ENCODE data around the gene PEX10. TPM values are rescaled to one million over a fixed set of nuclear protein-coding genes. Genes with fewer than 3 reads are reported as not detected.
A peak's percentile ranks its signal among the peaks of the same experiment; 100 is the strongest.

The PEX10 gene
- total RNA-seq, 1 donor from 2014 or later, result 15.8 TPM

DNA sequence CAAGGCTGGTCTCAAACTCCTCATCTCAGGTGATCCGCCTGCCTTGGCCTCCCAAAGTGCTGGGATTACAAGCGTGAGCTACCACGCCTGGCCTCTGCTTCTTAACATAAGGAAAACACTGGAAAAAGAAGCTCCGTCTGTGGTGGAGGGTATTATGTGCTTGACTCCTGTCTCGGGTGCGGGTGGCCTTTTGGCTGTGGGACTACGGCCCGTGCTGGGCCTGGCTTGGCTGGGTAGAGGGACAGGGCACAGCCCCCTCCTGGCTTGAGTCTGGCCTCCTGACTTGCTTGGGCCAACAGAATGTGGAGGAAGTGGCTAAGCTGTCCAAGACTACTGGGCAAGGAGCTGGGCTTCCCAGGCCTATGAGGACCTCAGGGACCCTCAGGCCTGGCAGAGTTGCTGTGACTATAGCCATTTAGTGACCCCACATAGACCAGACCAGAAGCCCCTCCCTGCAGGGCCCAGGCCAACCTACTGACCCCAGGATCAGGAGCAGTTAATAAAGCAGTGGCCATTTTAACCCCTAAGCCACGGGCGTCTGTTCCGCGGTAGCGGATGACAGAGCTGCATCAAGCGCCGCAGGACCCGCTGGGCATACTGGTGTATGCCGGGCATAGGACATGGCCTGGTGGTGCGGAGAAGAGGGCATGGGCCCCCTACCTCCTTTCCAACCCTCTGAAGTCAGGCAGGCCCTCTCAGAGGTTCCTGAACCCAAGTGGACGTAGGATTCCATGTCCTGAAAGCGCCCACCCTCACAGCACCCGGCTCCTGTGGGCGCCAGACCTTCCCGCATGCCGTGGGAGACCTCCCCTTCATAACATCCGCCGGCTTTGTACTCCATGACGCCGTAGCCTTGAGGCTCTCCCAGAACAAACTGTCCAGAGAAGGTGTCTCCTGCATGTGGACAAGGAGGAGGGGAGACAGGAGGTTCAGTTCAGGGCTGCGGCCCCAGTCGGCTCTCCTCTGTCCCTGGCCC, 25.4 kb downstream of the PEX10 start:
- DNase-seq, result no peak

DNA sequence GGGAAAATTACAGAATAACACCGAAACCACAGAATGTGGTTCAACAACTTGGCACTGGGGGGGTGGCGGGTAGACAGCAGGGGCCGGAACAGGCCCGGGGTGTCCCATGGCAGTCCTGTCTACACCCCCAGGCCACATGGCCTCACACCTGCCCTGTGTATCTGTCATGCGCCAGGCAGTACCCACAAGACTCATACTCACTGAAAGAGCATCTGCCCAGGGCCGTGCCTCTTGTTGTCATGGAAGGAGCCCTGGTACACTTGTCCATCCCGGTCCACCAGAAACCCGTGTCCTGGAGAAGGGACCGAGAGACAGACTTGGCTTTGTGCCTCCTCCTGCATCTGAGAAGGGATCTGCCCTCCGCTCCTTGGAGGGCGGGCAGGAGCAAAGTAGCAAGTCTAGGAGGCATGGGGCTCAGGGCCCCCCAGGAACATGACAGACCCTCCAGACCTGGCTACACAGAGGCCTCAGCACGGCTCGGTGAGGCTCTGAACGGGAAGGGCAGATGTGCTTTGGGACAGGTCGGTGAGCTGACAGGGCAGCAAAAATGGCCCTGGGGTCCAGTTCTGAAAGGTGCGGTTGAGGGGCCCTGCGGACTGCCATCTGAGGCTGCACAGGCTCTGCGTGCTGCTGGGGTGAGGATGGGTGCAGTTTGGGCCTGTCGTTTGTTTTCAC, 26.6 kb downstream of the PEX10 start:
- no peak for DNase-seq

DNA sequence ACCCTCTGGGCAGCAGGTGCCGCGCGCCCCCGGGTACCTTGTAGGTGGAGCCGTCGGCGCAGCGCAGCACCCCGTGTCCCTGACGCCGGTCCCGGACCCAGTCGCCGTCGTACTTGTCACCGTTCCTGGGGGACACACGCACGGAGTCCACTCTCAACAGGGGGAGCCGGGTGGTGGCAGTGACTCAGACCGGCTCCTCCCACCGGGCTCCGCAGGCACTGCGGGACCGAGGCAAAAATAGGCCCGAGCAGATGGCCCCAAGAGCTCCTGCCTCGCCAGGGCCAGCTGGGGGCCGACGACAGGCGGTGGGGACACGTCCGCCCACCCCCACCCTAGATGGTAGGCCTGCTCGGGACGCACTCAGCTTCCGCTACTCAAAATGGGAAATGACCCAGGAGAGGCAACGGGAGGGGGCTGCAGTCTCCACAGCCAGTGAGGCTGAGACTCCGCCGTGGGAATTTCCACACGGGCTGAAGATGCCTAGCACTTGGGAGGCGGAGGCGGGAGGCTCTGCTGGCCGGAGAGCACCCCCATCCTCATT, 27.4 kb downstream of the PEX10 start:
- no peak for DNase-seq

DNA sequence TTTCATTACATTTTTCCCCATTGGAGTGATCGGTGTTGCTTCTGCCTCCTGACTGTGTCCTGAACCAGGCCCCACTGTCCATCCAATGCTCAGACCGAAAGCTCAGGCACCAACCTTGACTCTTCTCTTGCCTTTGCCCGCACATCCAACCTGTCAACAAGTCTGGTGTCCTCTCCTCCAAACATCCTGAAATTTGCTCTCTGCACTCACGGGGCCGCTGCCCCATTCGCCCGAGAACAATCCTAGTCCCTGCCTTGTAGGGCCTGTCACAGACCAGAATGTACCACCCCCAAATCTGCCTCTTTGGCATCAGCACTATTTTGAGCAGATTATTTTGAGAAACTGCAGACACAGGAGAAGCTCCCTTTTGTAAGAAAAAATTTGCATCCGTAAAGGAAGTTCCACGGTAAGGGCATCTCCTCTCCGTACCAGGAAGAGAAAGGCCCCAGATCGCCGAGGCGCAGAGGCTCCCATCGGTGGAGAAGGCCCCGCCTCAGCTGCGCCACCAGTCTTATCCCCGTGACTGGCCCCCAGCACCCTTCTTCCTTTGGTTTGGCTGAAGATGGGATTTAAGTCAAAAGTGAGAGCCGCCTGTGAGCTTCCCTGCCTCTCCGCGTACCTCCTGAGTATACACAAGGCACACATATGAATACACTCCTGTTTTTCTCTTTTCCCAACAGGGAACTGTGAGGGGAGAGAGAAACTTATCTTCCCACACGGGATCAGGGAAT, 28.1 kb downstream of the PEX10 start:
- no peak for DNase-seq

DNA sequence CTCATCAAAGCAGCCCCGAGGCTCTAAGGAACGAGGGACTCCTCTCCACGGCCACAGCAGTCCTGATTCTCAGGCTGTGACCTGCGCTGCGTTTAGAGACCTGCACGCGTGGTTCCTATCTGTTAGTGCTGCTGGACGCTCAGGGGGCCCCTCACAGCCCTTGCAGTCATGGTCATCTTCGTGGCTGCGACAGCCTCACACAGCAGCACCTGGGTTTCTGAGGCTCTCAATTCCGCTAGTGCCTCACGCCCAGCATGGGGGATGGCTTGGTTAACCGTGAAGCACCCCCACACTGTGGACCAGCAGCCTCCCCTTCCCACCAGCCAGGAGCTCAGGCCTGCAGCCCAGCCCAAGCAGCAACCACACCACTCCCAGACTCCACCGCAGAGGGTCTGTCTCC, 28.8 kb downstream of the PEX10 start:
- no peak for DNase-seq

DNA sequence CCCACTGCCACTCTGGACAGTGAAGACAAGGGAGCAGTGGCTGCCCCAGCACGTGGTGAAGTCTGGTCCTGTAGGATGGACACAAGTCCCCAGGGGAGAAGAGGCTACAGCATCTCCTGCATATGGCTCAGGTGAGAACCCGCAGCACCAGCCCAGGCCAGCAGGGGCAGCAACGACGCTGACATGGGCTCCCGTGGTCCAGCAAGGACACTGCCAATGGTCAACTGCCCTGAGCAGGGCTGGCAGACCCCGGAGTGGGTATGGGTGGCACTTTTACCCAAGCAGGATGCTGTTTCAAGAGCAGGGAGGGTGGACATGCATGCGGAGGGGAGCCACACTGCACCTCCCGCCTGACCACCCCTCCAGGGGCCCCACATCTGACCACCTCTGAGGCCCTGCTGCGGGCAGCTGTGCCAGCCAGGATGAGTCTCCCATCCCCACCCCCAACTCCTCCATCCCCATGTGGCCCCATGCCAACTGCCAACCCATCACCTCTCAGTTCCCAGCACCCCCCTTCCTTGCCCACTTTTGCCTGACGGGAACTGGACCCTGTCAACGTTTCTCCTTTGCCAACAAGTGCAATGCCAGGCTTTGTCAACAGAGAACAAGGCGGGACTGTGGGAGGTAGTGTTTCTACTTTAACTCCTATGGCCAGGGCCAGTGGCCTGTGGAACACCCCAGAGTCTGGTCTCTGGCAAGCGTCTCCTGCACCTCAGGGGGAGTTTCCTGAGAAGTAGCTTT, 29.6 kb downstream of the PEX10 start:
- no peak for DNase-seq

DNA sequence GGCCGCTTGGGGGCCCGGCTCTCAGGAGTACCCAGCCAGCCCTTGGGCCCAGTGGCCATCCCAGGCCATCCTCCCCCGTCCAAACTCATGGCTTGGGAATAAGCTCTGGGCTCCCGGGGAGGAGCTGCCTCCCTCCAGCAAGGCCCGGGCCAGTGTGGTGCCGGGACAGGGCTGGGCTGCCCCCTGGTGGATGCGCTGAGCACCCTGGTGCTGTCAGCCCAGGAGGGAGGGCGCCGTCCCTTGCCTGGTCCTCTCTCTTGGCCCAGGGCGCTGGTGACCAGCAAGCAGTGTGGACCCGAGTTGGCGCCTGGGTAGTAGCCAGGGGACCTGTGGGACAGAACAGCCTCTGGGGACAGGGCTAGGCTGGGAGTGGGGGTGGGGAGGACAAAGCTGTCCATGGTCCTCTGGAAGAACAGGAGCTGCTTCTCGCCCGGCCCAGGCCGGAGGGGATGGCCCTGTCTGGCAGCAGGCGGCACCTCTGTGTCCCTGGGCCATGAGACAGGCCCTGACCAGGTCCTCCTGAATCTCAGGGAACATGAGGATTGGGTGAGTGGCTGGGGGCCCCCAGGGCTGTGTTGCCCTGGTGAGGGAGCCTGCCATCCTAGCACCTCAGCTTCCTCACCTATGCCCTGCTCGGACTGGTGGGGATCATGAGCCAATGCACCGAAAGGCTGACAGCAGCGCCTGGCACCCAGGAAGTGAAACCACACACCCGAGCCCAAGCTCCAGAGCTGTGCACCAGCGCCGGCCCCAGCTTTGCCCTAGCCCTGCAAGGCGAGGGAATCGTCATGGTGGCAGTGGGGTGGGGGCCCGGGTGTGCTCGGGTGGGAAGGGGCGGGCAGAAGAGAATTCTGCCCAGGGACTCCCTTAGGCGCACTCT, 30.4 kb downstream of the PEX10 start:
- peak; percentile 52 for DNase-seq

DNA sequence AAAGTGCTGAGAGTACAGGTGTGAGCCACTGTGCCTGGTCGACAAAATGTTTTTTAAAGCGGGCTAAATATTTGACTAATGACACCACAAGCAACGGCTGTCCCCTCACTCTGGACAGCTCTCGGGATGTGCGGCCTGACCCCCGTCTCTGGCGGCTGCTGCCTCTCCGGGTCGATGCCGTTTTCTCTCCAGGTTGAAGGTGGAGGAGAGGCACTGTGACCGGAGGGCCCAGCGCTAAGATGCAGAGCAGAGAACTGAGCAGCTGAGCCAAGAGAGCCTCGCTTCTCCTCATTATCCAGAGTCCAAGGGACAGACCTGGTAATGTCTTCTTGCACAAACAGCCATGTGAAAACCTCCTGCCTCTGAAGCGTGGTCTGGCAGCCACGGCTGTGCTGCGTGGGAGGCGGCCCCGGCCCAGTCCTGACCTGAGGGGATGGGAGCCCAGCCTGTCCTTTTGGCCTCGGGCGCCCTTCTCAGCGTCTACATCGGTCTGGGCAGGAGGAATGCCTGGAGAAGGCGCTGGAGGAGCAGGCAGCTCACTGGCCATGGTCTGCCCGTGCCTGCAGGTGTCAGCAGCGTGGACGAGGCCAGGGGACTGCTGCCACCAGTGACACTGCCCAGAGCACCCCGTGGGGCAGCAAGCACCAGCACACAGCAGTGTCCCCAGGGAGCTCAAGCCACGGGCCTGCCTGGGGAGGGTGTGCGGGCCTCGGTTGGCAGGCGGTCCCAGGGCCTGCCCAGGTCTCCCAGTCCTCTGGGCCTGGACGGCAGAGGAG, 31.4 kb downstream of the PEX10 start:
- DNase-seq, result no peak

DNA sequence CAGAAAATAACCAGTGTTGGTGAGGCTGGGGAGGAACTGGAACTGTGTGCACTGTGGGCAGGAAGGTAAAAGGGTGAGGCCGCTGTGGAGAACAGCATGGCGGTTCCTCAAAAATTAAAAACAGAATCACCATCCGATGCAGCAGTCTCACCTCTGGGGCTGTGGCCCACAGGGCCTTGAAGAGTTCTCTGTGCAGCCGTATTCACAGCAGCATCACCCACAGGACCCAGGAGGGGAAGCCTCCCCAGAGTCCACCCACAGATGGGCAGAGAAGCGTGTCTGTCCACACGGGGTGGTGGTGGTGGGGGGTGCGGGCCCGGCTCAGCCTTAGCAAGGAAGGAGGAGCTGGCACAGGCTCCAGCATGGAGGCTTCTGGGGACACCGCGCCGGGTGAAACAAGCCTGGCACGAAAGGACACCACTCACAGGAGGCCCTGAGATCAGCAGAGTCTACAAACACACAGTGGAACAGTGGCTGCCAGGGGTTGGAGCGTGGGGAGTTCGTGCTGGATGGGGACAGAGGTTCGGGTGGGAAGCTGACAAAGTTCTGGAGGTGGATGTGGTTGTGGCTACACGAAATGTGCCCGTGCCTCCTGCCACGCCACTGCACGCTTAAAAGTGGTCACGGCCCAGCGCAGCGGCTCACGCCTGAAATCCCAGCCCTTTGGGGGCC, 32.5 kb downstream of the PEX10 start:
- no peak for DNase-seq

DNA sequence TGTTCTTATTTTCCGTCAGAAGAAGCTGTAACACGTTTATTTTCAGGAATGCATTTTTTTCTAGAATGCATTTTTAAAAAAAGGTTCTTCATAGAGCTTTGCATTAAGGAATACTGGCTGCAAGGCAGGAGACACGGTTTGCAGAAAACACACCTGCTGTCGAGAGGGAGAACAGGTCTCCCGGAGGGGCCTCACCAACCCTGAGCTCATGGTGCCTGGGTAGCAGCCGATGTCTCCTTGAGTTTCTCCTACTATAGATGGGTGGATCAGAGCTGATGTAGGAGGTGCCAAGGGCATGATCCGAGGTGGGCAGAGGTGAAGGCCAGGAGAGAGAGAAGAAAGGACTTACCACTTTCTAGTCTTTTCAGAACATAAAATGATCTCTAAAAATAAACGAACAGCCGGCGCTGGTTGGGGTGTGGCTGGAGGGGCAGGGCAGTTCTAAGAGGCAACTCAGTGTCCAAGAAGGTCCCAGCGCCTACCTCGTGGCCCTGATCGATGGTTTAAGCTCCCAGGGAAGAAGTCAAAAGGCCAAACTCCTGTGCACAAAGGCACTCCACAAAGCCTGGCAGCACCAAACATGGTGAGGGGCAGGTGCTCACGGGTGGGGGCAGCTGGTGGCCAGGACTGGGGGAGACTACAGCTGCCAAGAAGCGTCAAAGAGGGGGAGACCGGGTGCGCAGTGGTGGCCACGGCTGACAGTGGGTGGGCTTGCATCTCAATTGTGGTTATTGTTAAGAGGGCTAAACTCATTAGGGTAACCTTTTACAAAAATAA, 33.2 kb downstream of the PEX10 start:
- DNase-seq, result no peak

DNA sequence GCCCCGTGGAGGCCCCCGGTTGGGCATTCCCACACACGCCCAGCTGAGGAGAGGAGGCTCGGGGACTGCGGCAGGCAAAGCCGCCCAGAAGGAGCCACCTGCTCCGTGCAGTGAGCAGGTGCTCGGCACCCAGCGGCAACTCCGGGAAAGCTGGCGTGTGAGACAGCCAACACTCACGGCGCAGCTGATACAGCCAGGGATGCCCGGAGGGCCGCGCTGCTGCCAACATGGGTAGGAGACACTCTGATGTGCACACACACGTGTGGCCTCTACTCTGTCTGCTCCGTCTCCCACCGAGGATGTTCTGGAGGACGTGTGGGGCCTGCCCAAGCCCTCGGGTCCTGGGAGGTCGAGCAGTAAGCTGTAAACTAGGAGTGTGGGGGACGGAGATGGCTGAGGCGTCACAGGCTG, 33.9 kb downstream of the PEX10 start:
- no peak for DNase-seq

DNA sequence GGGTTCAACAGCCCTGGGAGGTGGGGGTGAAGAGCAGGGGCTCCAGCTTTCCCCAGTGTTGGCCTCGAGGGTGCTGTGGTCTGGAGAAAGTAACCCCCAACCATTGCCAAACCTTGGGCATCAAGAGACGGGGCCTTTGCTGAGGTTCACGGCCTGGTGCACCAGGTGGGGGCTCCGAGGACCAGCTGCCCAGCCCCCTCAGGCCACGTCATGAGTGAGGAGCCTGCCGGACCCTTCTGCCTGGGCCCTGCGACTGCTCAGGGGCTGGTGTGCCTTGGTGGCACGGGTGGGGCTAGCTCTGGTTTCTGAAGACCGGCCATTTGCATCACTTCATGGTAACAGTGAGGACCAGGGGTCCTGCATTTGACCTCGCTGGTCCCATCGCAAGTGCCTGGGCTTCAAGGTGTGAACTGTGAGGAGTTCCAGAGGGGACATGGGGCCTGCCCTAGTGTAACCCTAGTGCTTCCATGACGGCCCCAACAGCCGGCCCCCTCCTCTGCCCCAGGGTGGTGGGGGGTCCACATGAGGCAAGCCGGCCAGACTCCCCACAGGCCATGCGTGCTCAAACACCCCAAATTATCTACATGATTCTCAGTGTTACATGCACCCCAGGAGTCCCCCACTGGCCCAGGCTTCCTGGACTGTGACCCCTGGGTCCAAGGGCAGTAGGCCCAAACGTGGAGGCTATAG, 34.5 kb downstream of the PEX10 start:
- no peak for DNase-seq

DNA sequence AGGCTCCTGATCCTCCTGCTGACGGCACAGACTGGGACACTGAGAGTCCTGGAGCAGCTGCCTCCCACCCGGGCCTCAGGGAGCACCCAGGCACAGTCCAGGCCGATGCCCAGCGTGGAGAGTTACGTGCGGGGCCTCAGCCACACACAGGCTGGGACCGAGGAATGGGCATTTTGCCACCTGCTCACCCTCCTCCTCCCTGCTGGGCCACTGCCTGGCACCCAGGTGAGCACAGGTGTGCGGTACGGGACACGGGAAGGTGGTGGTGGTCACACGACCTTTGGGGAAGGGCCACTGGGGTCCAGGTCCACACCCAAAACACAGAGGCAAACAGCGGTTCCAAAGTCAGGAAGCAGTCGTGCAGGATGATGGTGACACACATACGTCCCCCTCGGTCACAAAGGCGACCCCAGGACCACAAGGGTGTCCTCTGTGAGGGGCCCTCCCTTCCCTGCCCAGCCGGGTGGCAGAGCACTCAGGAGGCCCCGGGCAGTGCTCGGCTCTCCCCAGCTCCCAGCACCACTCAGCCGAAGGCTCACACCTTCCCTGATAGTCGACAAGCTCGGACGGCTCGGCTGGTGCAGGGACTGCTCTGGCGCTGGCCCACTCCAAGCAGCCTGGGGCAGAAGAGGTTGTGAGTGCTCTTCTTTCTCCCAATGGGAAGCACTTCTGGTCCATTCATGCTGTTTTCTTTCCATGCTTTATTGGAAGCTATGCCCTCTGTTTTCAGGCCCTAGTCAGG, 35.3 kb downstream of the PEX10 start:
- no peak for DNase-seq

DNA sequence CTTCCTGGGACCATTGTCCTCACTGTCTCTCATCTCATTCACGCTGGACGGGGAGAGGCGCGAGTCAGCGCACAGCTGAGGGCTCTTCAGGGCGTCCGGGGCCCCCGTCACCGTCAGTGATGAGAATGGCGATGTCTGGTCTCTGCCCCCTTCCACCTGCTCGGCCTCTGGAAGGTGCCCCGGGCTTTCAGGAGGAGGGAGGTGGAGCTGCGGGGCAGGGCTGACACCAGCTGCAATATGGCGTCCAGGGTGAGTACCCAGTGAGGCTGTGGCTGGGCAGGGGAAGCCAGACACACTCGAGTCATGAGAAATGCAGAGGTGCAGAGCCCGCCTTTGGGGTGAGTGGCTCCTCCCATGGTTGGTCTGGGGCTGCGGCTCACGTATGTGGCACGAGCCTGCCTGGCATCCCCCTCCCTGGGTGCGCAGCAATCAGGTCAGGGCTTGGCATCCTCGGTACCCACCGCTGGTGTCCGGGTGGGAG, 36.1 kb downstream of the PEX10 start:
- no peak for DNase-seq

DNA sequence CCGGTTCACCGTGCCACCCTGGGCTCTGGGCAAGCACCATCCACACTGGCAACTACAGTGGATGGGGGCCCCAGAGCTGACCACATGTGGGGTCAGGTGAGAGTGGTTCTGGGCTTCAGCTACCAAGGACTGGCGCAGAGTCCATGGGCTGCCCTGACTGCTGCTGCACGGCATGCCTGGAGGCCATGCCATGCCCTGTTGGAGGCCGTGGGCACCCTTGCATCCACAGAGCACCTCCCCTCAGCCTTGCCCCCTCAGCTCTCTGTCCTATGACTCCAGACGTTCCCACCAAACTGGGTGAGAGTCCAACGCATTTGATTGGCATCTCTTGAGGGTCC, 36.5 kb downstream of the PEX10 start:
- DNase-seq, result no peak

DNA sequence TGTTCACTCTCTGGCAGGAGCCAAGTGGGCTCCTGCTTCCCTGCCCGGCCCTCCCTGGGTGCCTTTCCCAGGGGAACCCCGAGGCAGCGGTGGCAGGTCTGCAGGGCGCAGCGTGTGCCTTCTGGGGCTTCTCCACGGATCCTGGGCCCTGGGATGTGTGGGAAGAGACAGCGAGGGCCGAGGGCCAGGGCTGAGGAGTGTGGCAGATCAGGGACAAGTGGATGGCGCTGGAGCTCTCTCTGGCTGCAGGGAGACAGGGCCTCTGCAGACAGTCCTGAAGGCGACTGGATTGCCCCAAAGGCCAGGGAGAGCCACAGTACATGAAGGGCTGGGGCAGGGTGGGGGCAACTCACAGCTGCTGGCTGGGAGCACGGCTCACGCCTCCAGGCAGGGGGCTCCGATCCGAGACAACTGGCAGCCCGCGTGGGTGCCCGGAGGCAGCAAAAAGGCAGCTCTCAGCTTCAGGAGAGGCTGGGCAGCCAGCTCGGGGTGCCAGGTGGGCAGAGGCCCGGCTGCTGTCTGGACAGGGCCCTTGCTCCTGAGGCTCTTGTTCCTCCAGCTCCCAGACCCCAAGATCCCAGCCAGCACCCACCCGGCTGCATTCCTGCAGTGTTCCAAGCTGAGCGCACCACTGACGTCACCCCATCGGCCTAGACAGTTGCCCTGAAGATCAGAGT, 37.0 kb downstream of the PEX10 start:
- no peak for DNase-seq
